SH-SY5Y (cell line): ENCODE data around the gene ITPR1.

Experiments
- GATA2 ChIP-seq: IDR thresholded peaks from 2 replicates; pipeline ENCODE4 v1.6.1; 2011; ENCODE audit warnings: mild to moderate bottlenecking, low read depth, low read length
- GATA3 ChIP-seq: IDR thresholded peaks from 2 replicates; pipeline ENCODE4 v1.6.1; 2011; ENCODE audit warnings: low read depth, mild to moderate bottlenecking, low read length, moderate library complexity

DNA sequence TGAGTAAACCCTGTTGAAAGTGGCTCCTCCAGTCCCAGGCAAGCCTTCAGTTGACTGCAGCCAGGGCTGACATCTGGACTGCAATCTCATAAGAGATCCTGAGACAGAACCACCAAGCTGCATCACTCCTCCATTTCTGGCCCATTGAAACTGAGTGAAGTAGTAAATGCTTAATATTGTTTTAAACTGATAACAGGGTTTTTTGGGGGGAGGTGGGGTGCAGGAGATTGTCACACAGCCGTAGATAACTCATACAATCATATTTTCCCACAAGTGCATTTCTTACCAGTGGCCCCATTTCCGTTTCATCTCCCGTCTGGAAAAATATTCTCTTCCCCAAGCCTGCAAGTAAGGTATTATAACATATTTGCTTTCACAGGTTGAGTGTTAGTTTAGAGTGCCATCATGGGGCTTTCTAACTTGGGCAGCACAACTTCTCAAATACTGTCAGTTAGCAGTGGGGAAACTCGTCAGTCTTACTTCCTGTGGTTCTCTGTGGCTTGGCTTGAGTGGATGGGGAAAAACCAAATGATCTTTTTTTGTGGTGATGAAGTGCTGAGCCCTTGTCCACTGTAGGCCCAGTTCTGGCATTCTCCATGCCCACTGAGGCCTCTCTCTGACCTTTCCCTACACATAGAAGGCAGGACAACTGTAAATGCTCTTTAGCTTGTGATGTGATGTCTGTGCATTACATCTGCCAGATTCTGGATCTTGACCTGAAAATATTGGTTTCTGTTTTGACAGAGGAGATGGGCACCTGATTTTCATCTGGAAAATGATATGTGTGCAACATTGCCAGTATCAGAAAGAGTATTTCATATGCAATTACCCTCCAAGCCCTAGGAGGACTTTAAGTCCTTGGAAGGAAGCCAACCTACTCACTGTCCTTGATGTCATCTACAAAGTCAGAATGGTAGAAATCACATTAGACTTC, 396.0 kb downstream of the ITPR1 start:
- no peak for TF ChIP-seq GATA3
- peak; percentile 53; the same call in 1 of the 2 replicates for TF ChIP-seq GATA2
